Thyroid gland (tissue), 4 donors: Measurements from ENCODE around the gene SND1. TPM values are rescaled to one million over a fixed set of nuclear protein-coding genes. Genes with fewer than 3 reads are reported as not detected.

ENCODE experiments used
- DNase-seq, 2 donors: peaks; one replicate each; pipeline ENCODE4 v3.0.0-alpha.2; 2019
- H3K27ac ChIP-seq, 3 donors: fragments of 200-600 bp; sonication (generic); 1 replicate in 2 of 3; 2 replicates in 1 of 3; pipeline ENCODE4 v1.5.1; 2016 to 2019; ENCODE audit warnings: mild to moderate bottlenecking in 1 of 3, moderate library complexity in 1 of 3
- H3K27me3 ChIP-seq: fragments of 200-600 bp; sonication (generic); one replicate; pipeline ENCODE4 v1.5.1; 2019
- H3K36me3 ChIP-seq, 2 donors: fragments of 200-600 bp; sonication (generic); one replicate each; pipeline ENCODE4 v1.5.1; 2016 to 2019
- H3K4me1 ChIP-seq, 2 donors: fragments of 200-600 bp; sonication (generic); one replicate each; pipeline ENCODE4 v1.5.1; 2017 to 2019
- H3K4me3 ChIP-seq, 3 donors: fragments of 200-600 bp; sonication (generic); replicated peaks in 1 of 3; 1 replicate in 2 of 3; 2 replicates in 1 of 3; pipeline ENCODE4 v1.5.1; 2016; ENCODE audit warnings: mild to moderate bottlenecking in 1 of 3
- H3K9me3 ChIP-seq: fragments of 200-600 bp; sonication (generic); one replicate; pipeline ENCODE4 v1.5.1; 2017
- CTCF ChIP-seq, 6 experiments: fragments of 200-600 bp in 3 of 6; fragments of 450-650 bp in 3 of 6; sonication (generic) in 3 of 6; IDR thresholded peaks; one replicate each; pipeline ENCODE4 v1.5.1; 2016 to 2019; ENCODE audit warnings: antibody characterized with exemption in 6 of 6, mild to moderate bottlenecking in 2 of 6, inconsistent platforms in 1 of 6, moderate library complexity in 1 of 6
- POLR2A ChIP-seq, 2 donors: fragments of 450-650 bp; IDR thresholded peaks; one replicate each; pipeline ENCODE4 v1.6.1; 2017; ENCODE audit warnings: antibody characterized with exemption in 2 of 2, mild to moderate bottlenecking in 2 of 2, moderate library complexity in 1 of 2
- WGBS, 2 donors: methylation state at CpG; one replicate each; pipeline ENCODE4 v1.1.5; 2017; 5-methylcytosine and 5-hydroxymethylcytosine counted together
- intact Hi-C: fragments of 100-400 bp; cut with DNase I; formaldehyde crosslinking; loops from one replicate; pipeline ENCODE4 v1.15.1; 2023
- total RNA-seq, 4 donors: library from RNA; depleted of rRNA; stranded (reverse); fragments of >200 nt; gene quantifications; one replicate each; pipeline ENCODE4 v1.2.3, GENCODE V29; 2016

The SND1 gene
- total RNA-seq, 4 donors from 2014 or later = 126 to 167 (median 144) TPM

GRCh38 chr7:128041203-128041602 lies 389.2 kb downstream of the SND1 start:
- TF ChIP-seq CTCF (IDR thresholded peaks at IDR 0.05) (no peak), POLR2A (IDR thresholded peaks at IDR 0.05) (no peak)
- Histone ChIP-seq H3K27me3 (no peaks in the 10 kb centered on the region), H3K27ac (no peak overlapping the region), H3K36me3 (no peaks in the 10 kb centered on the region), H3K4me1 (no peaks in the 10 kb centered on the region), H3K9me3 (no peaks in the 10 kb centered on the region), H3K4me3 (no peak overlapping the region)
- WGBS, 2 donors = 73 to 75% methylated on average over 7 of the region's 7 CpGs
- no peak for DNase-seq
- intact Hi-C loops = no loop called here

GRCh38 chr7:128042012-128042411 lies 390.0 kb downstream of the SND1 start:
- intact Hi-C loops = no loop called here
- Histone ChIP-seq H3K27me3 (no peaks in the 10 kb centered on the region), H3K9me3 (no peaks in the 10 kb centered on the region), H3K27ac (no peak overlapping the region), H3K4me1 (no peaks in the 10 kb centered on the region), H3K4me3 (no peak overlapping the region), H3K36me3 (no peaks in the 10 kb centered on the region)
- 83 to 100% methylated on average over 2 of the region's 2 CpGs for WGBS, 2 donors
- no peak for DNase-seq
- TF ChIP-seq POLR2A (IDR thresholded peaks at IDR 0.05) (no peak), CTCF (IDR thresholded peaks at IDR 0.05) (no peak)

- Histone ChIP-seq H3K4me3 (no peak overlapping the region), H3K36me3 (no peaks in the 10 kb centered on the region), H3K4me1 (no peaks in the 10 kb centered on the region), H3K27ac (no peak overlapping the region), H3K9me3 (no peaks in the 10 kb centered on the region), H3K27me3 (no peaks in the 10 kb centered on the region)
- no peak for DNase-seq
- WGBS, 2 donors = 84 to 88% methylated on average over 5 of the region's 5 CpGs
- no peak for TF ChIP-seq POLR2A (IDR thresholded peaks at IDR 0.05)
- TF ChIP-seq CTCF (IDR thresholded peaks at IDR 0.05) = no peak
- intact Hi-C loops = no loop called here
Measured at GRCh38 chr7:128044064-128044463, 392.1 kb downstream of the SND1 start.

- DNase-seq = no peak
- intact Hi-C loops = no loop called here
- TF ChIP-seq POLR2A (IDR thresholded peaks at IDR 0.05) (no peak), CTCF (IDR thresholded peaks at IDR 0.05) (no peak)
- Histone ChIP-seq H3K4me3 (no peak overlapping the region), H3K4me1 (no peaks in the 10 kb centered on the region), H3K9me3 (no peaks in the 10 kb centered on the region), H3K36me3 (no peaks in the 10 kb centered on the region), H3K27ac (no peak overlapping the region), H3K27me3 (no peaks in the 10 kb centered on the region)
- 90 to 94% methylated on average over 1 of the region's 1 CpG for WGBS, 2 donors
Measured at GRCh38 chr7:128045158-128045557, 393.2 kb downstream of the SND1 start.

- DNase-seq = no peak
- H3K27ac ChIP-seq = no peak overlapping the region
- no peaks in the 10 kb centered on the region for H3K27me3 ChIP-seq
- intact Hi-C loops = no loop called here
- no peak for TF ChIP-seq POLR2A (IDR thresholded peaks at IDR 0.05)
- TF ChIP-seq CTCF (IDR thresholded peaks at IDR 0.05) = no peak
- no peak overlapping the region for H3K4me3 ChIP-seq
- H3K36me3 ChIP-seq = no peaks in the 10 kb centered on the region
- 74 to 95% methylated on average over 1 of the region's 1 CpG for WGBS, 2 donors
- H3K4me1 ChIP-seq = no peaks in the 10 kb centered on the region
- H3K9me3 ChIP-seq = no peaks in the 10 kb centered on the region
Measured at GRCh38 chr7:128045766-128046165, 393.8 kb downstream of the SND1 start.
